GM18868 (cell line): ENCODE data around the gene NUP188.

Source experiments
- ATAC-seq: cut with Tn5 transposase; IDR thresholded peaks from one replicate; pipeline ENCODE4 v1.9.1; 2021; ENCODE audit warnings: mild to moderate bottlenecking, moderate library complexity; ENCODE audit not compliant: unreplicated experiment

NUP188 gene

DNA sequence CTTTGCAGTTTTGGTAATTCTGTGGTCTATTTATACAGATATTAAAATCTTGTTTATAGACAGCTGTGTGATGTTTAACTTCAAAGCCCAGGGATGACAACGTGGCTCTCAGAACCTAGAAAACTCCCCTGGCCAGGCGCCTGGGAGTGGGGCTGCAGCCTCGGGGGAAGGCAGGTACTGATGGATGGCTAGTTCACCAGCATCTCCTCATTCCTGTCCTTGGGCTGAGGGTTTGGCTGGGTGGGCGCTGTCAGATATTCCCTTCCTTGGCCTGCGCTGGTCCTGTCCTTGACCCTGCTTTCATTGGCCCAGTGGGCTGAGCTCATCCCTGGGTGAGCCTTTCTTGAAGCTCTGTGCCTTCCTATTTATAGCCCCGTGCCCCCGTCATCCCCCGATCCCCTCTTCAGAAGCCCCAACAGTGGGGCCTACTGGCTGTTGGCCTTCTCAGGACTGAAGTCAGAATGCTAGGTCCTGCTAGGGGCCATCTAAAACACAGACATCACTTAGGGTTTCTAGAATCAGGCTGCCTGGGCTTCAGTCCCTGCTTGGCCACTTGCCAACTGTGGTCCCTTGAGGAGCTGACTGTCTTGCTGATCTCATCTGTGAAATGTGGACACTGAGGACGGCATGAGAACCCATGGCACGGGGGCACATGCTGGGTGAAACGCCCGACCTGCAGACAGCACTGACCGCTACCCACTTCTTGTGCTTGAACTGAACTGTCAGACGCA is 59.7 kb downstream of the NUP188 start:
- no peak for ATAC-seq

DNA sequence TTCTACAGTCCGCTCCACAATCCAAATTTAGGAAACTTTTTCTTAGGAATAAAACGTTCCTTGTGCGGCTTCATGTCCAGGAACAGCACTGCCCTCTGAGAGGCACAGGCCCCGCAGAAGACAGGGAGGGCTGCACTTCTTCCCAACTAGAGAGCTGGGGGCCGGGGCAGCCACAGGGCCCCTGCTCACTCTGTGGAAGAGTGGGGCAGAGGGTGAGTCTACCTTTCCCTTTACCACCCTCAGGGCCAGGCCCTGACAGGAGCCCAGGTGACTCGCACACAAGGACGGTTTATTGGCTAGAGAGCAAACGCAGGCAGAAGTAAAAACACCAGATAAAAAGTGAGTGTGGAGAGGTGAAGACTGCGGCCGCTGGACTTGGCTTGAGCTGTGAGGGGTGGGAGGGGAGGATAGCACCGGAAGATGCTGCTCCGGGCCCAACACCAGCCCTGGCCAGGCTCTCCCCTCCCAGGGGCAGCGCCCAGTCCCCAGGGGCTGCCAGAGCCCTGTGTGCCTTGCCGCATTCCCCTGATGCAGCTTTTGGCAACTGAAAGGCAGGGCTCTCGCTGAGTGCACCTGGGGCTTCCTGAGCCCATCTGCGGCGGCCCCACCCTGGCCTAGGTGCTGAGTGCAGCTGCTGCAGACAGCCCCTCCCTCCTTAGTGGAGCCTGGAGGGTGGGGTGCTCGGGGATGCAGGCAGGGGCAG is 60.4 kb downstream of the NUP188 start:
- no peak for ATAC-seq

DNA sequence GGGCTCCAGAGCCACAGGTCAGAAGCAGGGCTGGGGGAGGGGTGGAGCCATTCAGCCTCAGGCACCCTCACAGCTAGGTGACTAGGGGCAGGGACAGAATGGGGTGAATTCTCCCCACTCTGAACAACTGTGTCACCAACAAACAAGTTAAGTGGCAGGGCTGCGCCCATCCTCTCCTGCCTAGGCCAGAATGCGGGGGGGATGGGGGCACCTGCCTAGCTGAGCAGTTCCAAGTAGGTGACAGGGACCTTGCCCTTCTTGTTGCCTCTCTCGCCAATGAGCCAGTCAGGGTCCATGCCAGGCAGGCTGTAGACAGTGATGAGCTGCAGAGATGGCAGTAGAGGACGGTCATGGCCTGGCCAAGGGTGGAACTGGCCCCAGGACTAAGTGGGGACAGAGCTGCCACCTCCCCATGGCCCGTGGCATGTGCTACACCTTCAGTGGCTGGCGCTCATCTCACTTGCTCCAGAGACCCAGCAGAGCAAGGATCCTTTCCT is 61.0 kb downstream of the NUP188 start:
- no peak for ATAC-seq

DNA sequence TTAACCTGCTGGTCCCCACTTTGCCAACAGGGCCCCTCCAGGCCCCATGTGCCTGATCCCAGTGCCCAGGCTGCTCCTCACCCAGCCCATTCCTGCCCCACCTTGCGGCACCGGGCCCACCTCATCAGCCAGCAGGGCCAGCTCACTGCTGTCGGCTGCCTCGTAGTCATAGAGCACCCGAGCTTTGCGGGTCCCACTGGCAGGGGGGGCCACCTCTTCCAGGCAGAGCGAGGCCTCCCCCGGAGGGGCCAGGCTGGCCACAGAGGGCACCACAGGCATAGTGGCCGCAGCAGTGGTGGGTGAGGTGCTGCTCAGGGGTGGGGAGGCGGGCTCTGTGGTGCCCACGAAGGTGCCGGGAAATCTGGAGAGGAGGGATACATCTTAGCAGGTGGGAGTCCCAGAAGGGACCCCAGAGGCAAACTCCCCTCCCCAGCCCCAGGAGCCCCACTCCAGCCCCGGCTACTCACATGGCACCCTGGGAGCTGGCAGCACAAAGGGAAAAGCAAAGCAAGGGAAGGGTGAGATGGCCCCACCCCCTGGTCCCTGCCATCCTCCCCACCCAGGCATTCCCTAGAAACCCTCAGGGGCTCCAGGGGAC is 61.6 kb downstream of the NUP188 start:
- ATAC-seq = no peak

GRCh38 chr9:129009584-129010141 is 62.2 kb downstream of the NUP188 start:
- ATAC-seq = no peak

GRCh38 chr9:129010267-129010975 is 62.9 kb downstream of the NUP188 start:
- no peak for ATAC-seq

DNA sequence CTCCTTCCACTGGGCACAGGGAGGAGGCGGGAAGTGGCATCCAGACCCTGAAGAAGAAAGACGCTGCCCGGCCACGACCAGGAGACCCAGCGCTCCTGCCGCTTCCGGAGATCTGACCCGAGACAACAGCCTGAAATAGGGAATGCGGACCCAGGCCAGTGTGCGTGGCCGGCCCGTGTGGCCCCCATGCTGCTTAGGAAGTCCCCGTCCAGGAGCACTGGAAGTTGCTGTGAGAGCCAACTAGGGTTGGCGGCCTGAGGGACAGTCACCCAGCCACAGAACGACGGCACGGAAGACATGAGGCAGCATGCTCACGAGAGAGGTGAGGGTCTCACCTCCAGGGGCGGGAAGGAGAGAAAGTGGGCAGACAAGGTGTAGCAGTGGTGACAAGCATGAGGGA is 63.7 kb downstream of the NUP188 start:
- no peak for ATAC-seq

DNA sequence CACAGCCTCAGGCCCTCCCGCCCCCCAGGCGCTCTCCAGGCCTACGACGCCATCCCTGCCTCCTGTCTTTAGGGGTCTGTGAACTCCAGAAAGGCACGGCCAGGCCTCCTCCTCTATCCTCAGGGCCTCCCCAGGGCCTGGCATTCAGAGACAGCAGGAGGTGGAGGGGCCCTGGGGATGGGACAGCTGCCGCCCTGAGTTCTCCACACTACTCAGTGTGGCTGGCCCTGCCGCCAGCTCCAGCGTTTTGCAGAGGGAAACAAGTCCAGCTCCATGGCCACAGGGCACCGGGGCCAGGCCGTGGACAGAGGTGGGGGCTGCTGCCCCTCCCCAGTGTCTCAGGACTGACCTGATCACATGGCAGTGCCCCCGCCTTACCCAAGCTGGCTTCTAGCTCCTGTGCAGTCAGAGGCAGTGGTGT is 64.3 kb downstream of the NUP188 start:
- ATAC-seq = no peak

GRCh38 chr9:129012343-129012742 is 64.8 kb downstream of the NUP188 start:
- no peak for ATAC-seq

GRCh38 chr9:129012893-129013448 is 65.5 kb downstream of the NUP188 start:
- ATAC-seq = no peak

DNA sequence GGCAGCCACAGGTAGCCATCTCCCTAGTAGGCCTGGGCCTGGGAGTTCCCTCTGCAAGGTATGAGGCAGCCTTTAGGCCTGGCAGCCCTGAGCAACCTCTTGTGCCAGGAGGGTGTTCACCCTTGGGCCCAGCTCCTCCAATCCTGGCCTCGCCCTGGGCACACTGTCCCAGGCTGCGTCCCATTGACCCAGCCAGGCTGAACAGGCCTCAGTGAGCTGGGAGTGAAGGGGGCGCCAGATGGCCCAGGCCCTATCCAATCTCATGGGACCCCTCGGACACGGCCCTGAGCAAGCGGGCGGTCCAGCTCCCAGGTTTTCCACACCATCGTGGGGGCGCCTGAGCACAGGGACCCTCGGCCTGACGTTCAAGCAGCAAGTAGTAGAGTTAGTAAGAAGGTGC is 66.2 kb downstream of the NUP188 start:
- ATAC-seq = no peak

GRCh38 chr9:129014124-129014523 is 66.6 kb downstream of the NUP188 start:
- no peak for ATAC-seq

GRCh38 chr9:129014608-129015007 is 67.1 kb downstream of the NUP188 start:
- ATAC-seq = no peak

DNA sequence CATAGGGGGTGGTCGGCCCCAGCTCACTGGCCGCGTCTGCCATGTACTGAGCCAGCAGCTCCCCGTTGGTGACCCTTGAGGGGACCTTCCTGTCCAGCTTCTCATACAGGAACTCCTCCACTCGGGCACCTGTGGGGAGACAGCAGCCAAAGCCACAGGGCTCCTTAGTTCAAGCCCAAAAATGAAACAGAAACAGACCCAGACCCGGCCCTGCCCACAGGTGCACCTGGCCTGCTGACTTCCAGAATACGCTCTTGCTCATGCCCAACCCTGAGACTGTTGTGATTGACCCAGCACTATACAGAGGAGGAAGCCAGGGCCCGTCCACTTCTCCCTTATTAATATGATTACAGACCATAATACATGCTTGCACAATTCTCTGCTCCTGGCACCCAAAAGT is 73.6 kb downstream of the NUP188 start:
- no peak for ATAC-seq

DNA sequence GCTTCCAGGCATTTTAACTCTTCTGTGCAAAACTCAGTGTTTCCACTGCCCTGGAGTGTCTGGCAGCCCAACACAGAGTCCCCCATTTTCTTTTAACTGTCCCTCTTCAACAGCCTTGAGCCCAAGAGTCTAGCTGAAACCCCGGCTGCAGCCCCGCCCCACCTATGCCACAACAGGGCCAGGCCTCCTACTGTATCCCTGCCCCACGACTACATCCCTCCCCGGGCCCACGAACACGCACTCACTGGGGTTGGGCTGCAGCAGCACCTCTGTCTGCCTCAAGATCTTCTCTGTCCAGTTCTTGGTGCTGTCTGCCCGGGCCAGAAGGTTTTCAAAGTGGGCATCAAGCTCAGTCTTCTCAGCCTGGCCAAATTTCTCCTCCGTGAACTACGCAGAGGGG is 74.5 kb downstream of the NUP188 start:
- ATAC-seq = no peak

DNA sequence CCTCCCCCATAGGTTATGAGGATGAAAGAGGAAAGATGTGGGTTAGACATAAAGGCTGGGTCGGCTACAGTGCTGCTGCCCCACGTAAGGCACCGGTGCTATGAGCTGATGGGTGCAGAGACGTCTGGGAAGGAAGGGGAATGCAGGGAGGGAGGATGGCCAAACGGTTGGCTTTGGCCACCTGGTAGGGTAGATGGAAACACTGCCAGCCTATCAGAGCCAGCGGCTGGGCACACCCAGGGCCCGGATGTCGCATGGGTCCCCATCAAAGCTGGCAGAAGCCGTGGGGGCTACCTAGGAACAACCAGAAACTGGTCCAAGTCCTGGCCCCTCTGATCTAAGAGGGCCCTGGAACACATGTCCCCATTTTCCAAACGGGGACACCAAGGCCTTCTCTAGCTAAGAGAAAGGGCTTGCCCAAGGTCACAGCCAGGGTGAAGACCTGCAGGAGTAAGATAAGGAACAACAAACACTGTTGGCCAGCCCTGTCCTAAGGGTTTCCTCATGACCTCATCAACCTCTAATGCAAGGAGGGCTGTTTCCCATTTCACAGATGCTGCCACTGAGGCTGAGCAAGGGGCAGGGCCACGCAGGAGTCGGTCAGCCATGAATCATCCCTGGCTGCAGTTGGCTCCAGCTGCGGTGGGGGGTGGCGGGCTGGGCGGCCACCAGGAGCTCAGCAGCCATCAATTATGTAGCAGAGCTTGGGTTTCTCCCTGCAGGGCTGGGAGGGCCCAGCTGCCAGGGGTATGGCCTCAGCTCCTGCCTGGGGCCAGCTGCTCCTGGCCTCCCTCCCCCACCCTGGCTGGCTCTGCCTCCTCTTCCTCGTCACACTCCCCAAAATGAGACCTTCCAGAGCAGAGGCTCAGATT is 75.8 kb downstream of the NUP188 start:
- no peak for ATAC-seq

GRCh38 chr9:129023908-129024233 is 76.4 kb downstream of the NUP188 start:
- ATAC-seq = no peak

DNA sequence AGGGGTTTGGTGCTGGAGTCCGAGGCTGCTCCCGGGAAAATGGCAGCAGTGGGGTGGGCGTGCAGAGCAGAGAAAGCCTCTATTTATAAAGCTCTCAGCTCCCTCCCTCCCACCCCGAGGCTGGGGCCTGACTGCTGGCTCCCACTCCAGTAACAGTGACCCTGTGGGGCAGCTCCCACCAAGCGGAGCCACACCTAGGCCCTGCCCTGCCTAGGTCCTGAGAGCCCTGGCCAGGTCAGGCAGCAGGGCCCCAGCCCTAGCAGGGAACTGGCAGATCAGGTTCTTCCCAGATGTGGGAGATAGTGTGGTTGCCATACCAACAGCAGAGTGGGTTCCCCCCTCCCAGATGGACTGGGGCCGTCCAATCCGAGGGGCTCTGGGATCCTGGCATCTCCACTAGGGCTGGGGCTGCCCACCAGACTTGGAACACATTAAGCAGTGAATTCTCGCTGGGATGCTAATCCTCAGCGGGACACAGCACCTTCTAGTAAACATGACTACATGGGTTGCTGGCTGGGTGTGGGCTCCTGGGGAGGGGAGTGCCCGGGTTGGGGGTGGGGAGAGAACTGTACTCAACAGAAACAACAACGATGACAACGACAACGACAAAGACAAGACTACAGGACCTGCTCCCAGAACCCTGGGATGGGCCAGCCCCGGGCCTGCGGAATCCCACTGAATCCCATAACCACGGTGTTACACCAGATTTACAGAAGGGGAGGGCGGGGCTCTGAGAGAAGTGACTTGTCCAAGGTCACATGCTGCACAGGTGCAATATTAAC is 79.1 kb downstream of the NUP188 start:
- ATAC-seq = no peak

GRCh38 chr9:129027224-129027684 is 79.8 kb downstream of the NUP188 start:
- no peak for ATAC-seq
